HEK293 (cell line): ENCODE data around the gene IER2.

ENCODE experiments used
- CTCF ChIP-seq: fragments of 450-650 bp; formaldehyde crosslinking; IDR thresholded peaks from 2 replicates; pipeline ENCODE4 v1.5.1; 2016; ENCODE audit warnings: missing biosample characterization, missing genetic modification characterization
- MYNN ChIP-seq: fragments of 450-650 bp; formaldehyde crosslinking; IDR thresholded peaks from 2 replicates; pipeline ENCODE4 v1.5.1; 2016; ENCODE audit warnings: missing biosample characterization, missing genetic modification characterization, borderline replicate concordance

GRCh38 chr19:13162724-13163608 lies 12.8 kb downstream of the IER2 start:
- TF ChIP-seq MYNN (tag by site-specific recombination) (no peak), CTCF (no peak)
